Large intestine (tissue), 3 donors: Measurements from ENCODE around the gene FALEC. TPM values are rescaled to one million over a fixed set of nuclear protein-coding genes. Genes with fewer than 3 reads are reported as not detected.

Source experiments
- DNase-seq, 2 donors: peaks; one replicate each; pipeline versions ENCODE4 v3.0.0 to v3.0.0-alpha.2; 2013
- H3K27ac ChIP-seq: one replicate; pipeline ENCODE4 v1.5.1; 2013; ENCODE audit warnings: low read length
- H3K27me3 ChIP-seq: 2 replicates; pipeline ENCODE4 v1.6.1; 2013; ENCODE audit warnings: low read length; ENCODE audit not compliant: control insufficient read depth, insufficient read depth
- H3K36me3 ChIP-seq: 2 replicates; pipeline ENCODE4 v1.6.1; 2013; ENCODE audit warnings: low read length; ENCODE audit not compliant: control insufficient read depth, insufficient read depth
- H3K4me1 ChIP-seq: one replicate; pipeline ENCODE4 v1.6.1; 2013; ENCODE audit warnings: low read length; ENCODE audit not compliant: control insufficient read depth, insufficient read depth
- H3K4me3 ChIP-seq: one replicate; pipeline ENCODE4 v1.5.1; 2013; ENCODE audit warnings: low read length
- H3K9me3 ChIP-seq: one replicate; pipeline ENCODE4 v1.6.1; 2013; ENCODE audit warnings: mild to moderate bottlenecking, low read depth, low read length, moderate library complexity; ENCODE audit not compliant: control insufficient read depth
- WGBS: methylation state at CpG from one replicate; pipeline ENCODE4 v1.1.5; 2013; ENCODE audit warnings: low lambda C conversion rate; ENCODE audit not compliant: insufficient coverage; 5-methylcytosine and 5-hydroxymethylcytosine counted together
- polyA plus RNA-seq: library from polyadenylated mRNA; unstranded; fragments of 120-200 nt; gene quantifications from one replicate; pipeline ENCODE4 v1.2.1, GENCODE V29; 2013

FALEC gene
- polyA plus RNA-seq, 1 donor = 0.31 TPM

DNA sequence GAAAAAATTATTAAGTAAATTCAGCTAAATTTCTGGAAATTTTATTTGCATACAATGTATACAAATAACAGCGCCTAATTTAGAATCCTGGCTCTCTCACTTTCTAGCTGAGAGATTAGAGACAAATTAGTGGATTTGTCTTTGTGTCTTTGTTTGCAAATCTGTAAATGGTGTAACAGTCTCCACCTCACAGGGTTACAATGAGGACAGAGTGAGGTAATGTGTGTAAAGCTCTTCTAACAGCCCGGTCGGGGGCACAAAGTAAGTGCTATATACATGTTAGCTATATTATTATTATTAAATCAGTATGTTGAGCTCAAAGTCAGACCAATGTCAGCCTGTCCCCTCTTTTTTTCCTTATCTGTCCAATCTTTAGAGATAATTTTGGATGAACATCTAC is 28.7 kb downstream of the FALEC start:
- no peaks in the 10 kb centered on the region for H3K36me3 ChIP-seq
- no CpG with 5 or more reads among the region's 3 CpGs for WGBS
- no peaks in the 10 kb centered on the region for H3K9me3 ChIP-seq
- H3K27me3 ChIP-seq = peaks cover 5% of the 10 kb centered on the region
- DNase-seq = no peak
- no peak overlapping the region for H3K4me3 ChIP-seq
- no peak overlapping the region for H3K27ac ChIP-seq
- H3K4me1 ChIP-seq = peaks cover 4% of the 10 kb centered on the region

DNA sequence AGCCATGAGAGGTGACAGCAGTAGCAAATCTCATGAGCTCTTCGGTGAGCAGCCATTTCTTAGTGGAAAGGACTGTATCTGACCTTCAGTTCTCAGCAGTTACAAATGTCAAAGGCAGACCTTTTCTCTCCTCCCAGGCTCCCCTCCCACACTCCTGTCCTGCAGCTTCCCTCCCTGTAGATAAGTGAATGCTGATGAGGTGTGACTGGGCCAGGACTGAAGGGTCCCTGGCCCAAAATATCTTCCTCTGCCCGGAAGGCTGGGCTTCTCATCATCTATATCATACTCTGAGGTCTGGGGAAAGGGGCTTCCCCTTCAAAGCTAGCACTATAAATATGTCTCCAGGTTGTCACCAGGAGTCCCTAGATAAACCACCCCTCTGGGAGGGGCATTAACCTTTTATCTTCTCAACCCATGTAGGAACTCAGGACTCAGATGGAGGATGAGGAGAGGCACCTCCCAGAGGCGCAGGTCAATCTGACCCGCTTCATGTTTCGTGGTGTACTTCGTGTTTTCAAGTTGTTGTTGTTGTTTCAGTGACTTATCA is 30.0 kb downstream of the FALEC start:
- Histone ChIP-seq H3K27ac (no peak overlapping the region), H3K27me3 (peaks cover 16% of the 10 kb centered on the region), H3K4me3 (no peak overlapping the region), H3K4me1 (peaks cover 4% of the 10 kb centered on the region), H3K9me3 (no peaks in the 10 kb centered on the region), H3K36me3 (no peaks in the 10 kb centered on the region)
- 100% methylated on average over 2 of the region's 6 CpGs for WGBS
- no peak for DNase-seq

DNA sequence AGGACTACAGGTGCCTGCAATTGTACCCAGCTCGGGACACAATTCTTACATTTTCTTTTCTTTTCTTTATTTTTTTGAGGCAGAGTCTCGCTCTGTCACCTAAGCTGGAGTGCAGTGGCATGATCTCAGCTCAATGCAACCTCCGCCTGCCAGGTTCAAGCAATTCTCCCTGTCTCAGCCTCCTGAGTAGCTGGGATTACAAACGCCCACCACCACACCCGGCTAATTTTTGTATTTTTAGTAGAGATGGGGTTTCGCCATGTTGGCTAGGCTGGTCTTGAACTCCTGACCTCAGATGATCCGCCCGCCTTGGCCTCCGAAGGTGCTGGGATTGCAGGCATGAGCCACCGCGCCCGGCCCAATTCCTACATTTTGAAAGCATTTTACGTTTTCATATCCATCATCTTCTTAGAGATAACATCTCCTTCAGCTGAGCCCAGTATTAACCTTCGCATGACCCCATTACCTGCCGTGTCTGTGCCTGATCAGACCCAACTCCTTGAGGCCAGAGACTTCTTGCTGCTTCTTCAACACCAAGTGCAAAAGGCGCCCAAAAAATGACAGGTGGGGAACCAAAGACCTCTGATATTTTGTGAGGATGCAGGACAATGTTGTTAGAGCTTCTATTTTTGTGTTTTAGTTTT is 30.9 kb downstream of the FALEC start:
- peaks cover 17% of the 10 kb centered on the region for H3K27me3 ChIP-seq
- no peak for DNase-seq
- H3K4me3 ChIP-seq = no peak overlapping the region
- no peak overlapping the region for H3K27ac ChIP-seq
- WGBS = no CpG with 5 or more reads among the region's 16 CpGs
- peaks cover 4% of the 10 kb centered on the region for H3K4me1 ChIP-seq
- no peaks in the 10 kb centered on the region for H3K9me3 ChIP-seq
- no peaks in the 10 kb centered on the region for H3K36me3 ChIP-seq

DNA sequence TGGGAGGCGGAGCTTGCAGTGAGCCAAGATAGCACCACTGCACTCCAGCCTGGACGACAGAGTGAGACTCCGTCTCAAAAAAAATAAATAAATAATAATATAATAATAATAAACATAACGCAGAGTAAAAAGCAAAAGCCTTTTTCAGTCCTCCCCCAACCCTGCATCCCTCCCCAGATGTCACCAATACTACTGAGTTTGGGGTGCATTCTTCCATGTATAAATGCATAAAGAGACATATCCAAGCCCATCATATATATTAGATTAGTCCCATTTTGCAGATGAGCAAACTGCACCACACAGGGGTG is 32.7 kb downstream of the FALEC start:
- Histone ChIP-seq H3K27me3 (peaks cover 17% of the 10 kb centered on the region), H3K27ac (no peak overlapping the region), H3K4me3 (peak overlapping the region; percentile 54), H3K4me1 (peaks cover 17% of the 10 kb centered on the region), H3K36me3 (no peaks in the 10 kb centered on the region), H3K9me3 (no peaks in the 10 kb centered on the region)
- no peak for DNase-seq
- no CpG with 5 or more reads among the region's 4 CpGs for WGBS

DNA sequence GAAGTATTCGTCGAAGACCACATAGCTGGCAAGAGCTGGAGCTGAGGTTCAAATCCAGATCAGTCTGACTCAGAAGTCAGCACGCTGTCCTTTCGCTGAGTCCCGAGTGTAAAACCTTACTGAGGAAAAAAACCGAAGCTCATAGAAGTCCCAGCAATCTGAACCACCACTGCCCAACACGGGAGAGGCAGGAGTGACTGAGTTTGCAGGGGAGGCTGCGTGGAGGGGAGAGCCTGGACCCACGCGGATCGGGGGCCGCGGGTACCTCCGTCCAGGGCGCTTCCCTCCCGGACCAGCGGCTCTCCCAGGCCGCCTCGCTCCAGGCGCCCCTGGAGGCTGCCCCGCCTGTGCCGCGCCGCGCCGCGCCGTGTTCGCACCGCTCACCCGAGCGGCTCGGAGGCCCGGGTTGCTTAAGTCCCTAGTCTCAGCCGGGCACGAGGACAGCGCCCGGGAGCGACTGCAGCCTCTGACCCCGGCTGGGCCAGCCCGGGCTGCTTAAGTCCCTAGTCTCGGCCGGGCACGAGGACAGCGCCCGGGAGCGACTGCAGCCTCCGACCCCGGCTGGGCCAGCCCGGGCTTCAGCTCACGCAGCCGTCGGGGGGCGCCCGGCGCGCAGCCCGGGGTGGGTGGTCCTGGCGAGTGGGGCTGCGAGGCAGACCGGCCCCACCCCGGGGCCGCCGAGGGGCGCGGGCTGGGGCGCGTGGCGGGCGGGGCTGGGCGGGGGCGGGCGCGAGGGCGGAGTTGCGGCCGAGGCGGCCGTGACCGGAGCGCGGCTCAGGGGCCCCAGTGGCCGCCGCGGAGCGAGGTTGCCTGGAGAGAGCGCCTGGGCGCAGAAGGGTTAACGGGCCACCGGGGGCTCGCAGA is 33.3 kb downstream of the FALEC start, which contains the start of gene ADAMTSL4:
Gene ADAMTSL4, plus strand, starts transcription at position 777 of the 864 bp plus-strand sequence. CDS start 2,881 bp downstream, outside the sequence.
- Histone ChIP-seq H3K4me3 (peak within 1 kb of the TSS; percentile 54), H3K36me3 (no peaks in the 10 kb centered on the region), H3K4me1 (peaks cover 18% of the 10 kb centered on the region), H3K9me3 (no peaks in the 10 kb centered on the region), H3K27me3 (peaks cover 17% of the 10 kb centered on the region), H3K27ac (peak within 1 kb of the TSS; percentile 27)
- DNase-seq = peak; percentile 70 to 84
- WGBS = no CpG with 5 or more reads among the region's 91 CpGs

DNA sequence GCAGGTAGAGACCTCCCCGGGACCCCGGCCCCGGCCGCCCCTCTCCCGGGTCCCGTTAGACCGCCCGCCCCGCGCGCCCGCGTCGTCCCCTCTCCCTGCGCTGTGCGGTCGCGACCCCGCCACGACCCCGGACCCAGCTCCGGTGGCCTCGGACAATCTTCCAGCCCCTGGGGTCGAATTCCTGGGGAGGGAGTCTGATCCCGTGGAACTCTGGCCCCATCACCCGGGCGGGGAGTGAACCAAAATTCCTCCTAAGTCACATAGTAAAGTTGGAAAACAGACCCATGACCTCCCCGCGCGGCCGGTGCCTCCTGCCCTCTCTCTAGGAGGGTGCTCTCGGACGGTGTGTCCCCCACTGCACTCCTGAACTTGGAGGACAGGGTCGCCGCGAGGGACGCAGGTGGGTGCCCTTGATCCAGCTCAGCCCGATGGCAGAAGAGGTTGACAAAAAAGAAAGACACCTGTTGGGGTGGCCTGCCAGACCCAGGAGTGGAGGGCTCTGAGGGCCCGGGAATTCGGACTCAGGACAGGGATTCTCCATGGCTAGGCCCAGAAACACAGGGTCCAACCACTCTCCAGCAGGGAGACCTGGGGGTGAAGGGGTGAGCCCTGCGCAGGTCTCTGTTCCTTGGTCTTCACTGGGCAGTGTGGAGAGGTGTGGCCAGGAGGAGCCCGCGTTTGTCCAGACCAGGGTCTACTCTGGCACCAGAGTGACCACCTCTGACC is 34.1 kb downstream of the FALEC start:
- Histone ChIP-seq H3K4me1 (peaks cover 18% of the 10 kb centered on the region), H3K9me3 (no peaks in the 10 kb centered on the region), H3K36me3 (no peaks in the 10 kb centered on the region), H3K27ac (peak overlapping the region; percentile 16), H3K4me3 (peak overlapping the region; percentile 36), H3K27me3 (peaks cover 17% of the 10 kb centered on the region)
- WGBS = no CpG with 5 or more reads among the region's 43 CpGs
- peak in 1 of 2 donors; percentile 42 for DNase-seq

DNA sequence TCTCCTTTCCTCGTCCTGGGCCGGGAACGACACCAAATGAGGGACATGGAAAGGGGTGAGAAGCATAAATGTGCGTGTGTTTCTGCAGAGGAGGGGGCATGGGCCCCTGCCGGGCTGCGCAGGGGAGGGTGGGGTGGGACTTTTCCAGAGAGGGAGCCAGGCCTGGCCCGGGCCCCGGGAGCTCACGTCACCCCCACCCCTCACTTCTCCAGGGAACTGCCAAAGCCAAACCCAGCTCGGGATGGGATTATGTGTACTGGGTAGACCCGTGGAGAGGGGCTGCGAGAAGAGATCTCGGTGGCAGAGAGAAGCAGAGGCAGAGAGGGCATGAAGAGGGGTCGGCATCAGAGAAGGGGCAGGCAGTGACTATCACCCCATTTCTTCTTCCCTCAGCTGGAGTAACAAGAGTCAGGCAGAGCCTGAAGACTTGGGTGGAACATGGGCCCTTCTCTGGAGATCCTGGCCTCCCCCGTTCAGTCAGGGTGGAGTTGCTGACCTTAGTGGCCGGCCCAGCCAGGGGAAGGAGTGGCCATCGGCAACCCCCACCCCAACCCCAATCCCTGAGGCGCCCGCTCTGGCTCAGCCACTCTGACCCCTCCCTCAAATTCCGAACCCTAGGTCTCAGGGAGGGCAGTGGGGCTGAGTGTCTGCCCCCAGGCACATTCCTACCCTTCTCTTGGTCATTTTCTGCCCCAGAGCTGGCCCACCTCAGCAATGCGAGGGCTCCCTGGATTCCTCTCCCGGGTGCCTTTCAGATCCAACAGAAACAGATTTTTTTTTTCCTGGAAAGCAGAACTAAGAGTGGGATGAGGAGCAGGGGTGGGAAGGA is 34.9 kb downstream of the FALEC start:
- no peak for DNase-seq
- Histone ChIP-seq H3K4me1 (peaks cover 18% of the 10 kb centered on the region), H3K27me3 (peaks cover 15% of the 10 kb centered on the region), H3K27ac (peak overlapping the region; percentile 27), H3K36me3 (peaks cover 3% of the 10 kb centered on the region), H3K9me3 (no peaks in the 10 kb centered on the region), H3K4me3 (peak overlapping the region; percentile 36)
- WGBS = no CpG with 5 or more reads among the region's 22 CpGs

DNA sequence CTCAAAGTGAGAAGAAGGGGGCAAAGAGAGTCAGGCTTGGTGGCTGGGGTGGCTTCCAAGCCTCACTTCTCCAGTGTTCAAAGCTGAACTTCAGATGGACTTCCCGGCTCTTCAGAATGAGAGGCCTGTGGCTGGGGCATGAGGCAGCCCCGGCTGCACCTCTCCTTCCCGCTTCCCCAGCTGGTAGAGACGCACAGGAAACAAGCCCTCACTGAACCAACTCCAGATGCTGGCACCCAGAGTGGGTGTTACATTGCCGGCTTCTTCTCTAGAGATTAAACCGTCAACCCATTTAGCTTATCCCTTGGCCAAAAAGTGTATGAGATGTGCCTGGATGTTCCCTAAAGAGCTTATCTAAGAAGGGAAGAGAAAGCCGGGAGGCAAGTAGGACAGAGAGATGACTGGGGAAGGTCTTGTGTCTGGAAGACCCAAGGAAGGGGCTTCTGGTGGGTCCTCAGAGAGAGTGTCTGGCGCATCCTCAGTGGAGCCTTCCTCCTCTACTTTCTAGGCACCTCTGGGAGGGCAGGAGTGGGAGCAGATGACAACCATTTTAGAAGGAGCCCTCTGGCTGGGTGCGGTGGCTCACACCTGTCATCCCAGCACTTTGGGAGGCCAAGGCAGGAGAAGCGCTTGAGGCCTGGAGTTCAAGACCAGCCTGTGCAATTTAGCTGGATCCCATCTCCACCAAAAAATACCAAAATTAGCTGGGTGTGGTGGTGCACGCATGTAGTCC is 35.7 kb downstream of the FALEC start:
- Histone ChIP-seq H3K4me1 (peaks cover 18% of the 10 kb centered on the region), H3K9me3 (no peaks in the 10 kb centered on the region), H3K27ac (peak overlapping the region; percentile 27), H3K36me3 (peaks cover 6% of the 10 kb centered on the region), H3K4me3 (no peak overlapping the region), H3K27me3 (peaks cover 15% of the 10 kb centered on the region)
- DNase-seq = no peak
- WGBS = no CpG with 5 or more reads among the region's 11 CpGs

DNA sequence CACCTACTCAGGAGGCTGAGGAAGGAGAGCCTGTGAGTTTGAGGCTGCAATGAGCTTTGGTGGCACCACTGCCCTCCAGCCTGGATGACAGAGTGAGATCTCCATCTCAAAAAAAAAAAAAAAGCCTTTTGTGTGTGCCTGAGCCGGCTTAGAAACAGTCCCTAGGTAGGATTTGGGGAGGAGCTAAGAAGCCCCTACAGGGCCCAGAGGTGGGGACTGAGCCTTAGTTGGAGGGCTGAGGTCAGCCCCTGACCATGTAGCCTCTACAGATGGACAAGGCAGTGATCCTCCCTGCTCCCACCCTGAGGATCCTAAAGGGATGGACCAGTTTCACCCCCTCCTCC is 36.2 kb downstream of the FALEC start:
- Histone ChIP-seq H3K9me3 (no peaks in the 10 kb centered on the region), H3K36me3 (peaks cover 6% of the 10 kb centered on the region), H3K4me1 (peaks cover 18% of the 10 kb centered on the region), H3K4me3 (no peak overlapping the region), H3K27ac (peak overlapping the region; percentile 12), H3K27me3 (peaks cover 15% of the 10 kb centered on the region)
- WGBS = no CpG with 5 or more reads among the region's 1 CpG
- no peak for DNase-seq
